ENCODE measurements around the gene RAB37. TPM values are rescaled to one million over a fixed set of nuclear protein-coding genes. Genes with fewer than 3 reads are reported as not detected.

Gene RAB37
- total and polyA plus RNA-seq, 2 donors (not counting 1 experiment from before 2014, with no cell fraction given), result 67.6 to 76.8 TPM

DNA sequence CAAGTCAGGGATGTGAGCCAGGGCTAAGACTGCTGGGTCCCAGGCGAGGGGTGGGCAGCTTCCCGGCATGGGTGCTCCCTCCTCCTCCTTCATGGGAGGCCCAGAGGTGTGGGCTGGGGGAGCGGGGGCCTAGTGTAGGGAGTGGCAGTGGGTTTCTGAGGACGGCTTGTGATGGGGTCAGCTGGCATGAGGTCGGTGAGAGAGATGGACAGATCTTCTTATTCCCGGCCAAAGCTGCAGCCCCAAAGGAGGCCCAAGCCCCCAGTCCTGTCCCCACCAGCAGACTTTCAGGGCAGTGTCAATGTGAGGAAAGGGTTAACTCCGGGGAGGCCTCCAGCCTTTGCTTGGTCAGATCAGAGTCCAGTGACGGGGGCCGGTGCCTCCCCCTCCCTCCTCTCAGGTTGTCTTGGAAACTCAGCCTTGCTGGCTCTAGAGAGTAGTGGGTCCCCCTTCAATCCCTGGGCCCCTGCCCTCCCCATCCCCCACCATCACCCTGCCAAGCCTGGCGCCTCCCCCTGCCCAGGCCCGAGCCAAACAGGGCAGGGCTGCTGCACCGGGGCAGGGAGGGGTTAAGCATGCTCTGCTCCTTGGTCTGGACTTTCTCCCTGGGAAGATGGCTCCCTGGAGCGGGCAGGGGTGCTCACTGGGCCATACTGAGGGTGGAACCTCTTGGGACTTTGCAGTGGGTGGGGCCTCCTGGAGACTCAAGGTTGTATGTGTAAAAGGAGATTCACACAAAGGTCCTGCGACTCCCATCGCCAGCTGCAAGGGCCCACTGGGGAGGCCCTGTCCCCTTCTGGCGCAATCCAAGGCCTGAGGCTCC, 26.7 kb downstream of the RAB37 start:
- ChIA-PET POLR2A (interaction anchor here (1.1 kb wide), 1 partner anchor 10 kb away, joined by 3 read pairs; no protein-coding TSS in a partner anchor), CTCF (interaction anchor here (1.2 to 7.3 kb wide), 3 partner anchors 8 to 106 kb away, joined by 4 to 36 read pairs (median 6); no protein-coding TSS in a partner anchor)
- no peak overlapping the region for H3K4me3 Mint-ChIP-seq
- peaks cover 14 to 19% of the 10 kb centered on the region in 2 donors for H3K4me1 ChIP-seq (ENCODE audit: control insufficient read depth in 2 of 2, insufficient read depth in 2 of 2, low read length in 2 of 2)
- H3K27me3 ChIP-seq (replicated peaks in 1 of 4; ENCODE audit: control extremely low read depth in 1 of 4, control insufficient read depth in 3 of 4, insufficient read depth in 4 of 4, low read length in 3 of 4), result no peaks in the 10 kb centered on the region
- no peak overlapping the region for H3K9ac ChIP-seq (ENCODE audit: low read length)
- no peaks in the 10 kb centered on the region for H3K9me3 ChIP-seq (ENCODE audit: control extremely low read depth in 1 of 3, control insufficient read depth in 2 of 3, insufficient read depth in 1 of 3, low read length in 2 of 3)
- H3K27ac Mint-ChIP-seq, result no peak overlapping the region
- H3K9me3 Mint-ChIP-seq (ENCODE audit: insufficient read depth), result no peaks in the 10 kb centered on the region
- peaks cover 0 to 41% of the 10 kb centered on the region in 2 experiments for H3K36me3 ChIP-seq (replicated peaks in 1 of 2; ENCODE audit: control extremely low read depth in 1 of 2, control insufficient read depth in 1 of 2, extremely low read depth in 1 of 2, insufficient read depth in 2 of 2, low read length in 1 of 2)
- peaks cover 14% of the 10 kb centered on the region for H3K4me1 Mint-ChIP-seq
- DNase-seq, result no peak
- no peak overlapping the region for H3K27ac ChIP-seq (ENCODE audit: low read length in 2 of 2)
- TF ChIP-seq EZH2 (IDR thresholded peaks at IDR 0.05; ENCODE audit: borderline replicate concordance, insufficient read depth, low read depth, low read length, poor library complexity, severe bottlenecking), result no peak
- TF ChIP-seq, protein P1, sequence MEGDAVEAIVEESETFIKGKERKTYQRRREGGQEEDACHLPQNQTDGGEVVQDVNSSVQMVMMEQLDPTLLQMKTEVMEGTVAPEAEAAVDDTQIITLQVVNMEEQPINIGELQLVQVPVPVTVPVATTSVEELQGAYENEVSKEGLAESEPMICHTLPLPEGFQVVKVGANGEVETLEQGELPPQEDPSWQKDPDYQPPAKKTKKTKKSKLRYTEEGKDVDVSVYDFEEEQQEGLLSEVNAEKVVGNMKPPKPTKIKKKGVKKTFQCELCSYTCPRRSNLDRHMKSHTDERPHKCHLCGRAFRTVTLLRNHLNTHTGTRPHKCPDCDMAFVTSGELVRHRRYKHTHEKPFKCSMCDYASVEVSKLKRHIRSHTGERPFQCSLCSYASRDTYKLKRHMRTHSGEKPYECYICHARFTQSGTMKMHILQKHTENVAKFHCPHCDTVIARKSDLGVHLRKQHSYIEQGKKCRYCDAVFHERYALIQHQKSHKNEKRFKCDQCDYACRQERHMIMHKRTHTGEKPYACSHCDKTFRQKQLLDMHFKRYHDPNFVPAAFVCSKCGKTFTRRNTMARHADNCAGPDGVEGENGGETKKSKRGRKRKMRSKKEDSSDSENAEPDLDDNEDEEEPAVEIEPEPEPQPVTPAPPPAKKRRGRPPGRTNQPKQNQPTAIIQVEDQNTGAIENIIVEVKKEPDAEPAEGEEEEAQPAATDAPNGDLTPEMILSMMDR (IDR thresholded peaks at IDR 0.05), result no peak
- no peak for ATAC-seq (ENCODE audit: low read depth)
- intact Hi-C loops (cut with micrococcal nuclease), result no loop called here
- WGBS (ENCODE audit: insufficient coverage), result 98% methylated on average over 8 of the region's 16 CpGs
- no peak overlapping the region for H3K4me3 ChIP-seq (ENCODE audit: control extremely low read depth in 1 of 5, extremely low read depth in 1 of 5, insufficient read depth in 1 of 5, low read depth in 2 of 5, low read length in 4 of 5)
- H4K20me1 ChIP-seq (ENCODE audit: control insufficient read depth, insufficient read depth, low read length, poor library complexity, severe bottlenecking), result peaks cover 62% of the 10 kb centered on the region
- H3K27me3 Mint-ChIP-seq, result no peaks in the 10 kb centered on the region
- no peak overlapping the region for H2AFZ ChIP-seq (ENCODE audit: insufficient read depth, low read depth, low read length, poor library complexity, severe bottlenecking)
- no peak overlapping the region for H3K4me2 ChIP-seq (replicated peaks; ENCODE audit: low read depth, low read length, poor library complexity, severe bottlenecking)
- peaks cover 31% of the 10 kb centered on the region for H3K79me2 ChIP-seq (ENCODE audit: control insufficient read depth, insufficient read depth, low read length)

DNA sequence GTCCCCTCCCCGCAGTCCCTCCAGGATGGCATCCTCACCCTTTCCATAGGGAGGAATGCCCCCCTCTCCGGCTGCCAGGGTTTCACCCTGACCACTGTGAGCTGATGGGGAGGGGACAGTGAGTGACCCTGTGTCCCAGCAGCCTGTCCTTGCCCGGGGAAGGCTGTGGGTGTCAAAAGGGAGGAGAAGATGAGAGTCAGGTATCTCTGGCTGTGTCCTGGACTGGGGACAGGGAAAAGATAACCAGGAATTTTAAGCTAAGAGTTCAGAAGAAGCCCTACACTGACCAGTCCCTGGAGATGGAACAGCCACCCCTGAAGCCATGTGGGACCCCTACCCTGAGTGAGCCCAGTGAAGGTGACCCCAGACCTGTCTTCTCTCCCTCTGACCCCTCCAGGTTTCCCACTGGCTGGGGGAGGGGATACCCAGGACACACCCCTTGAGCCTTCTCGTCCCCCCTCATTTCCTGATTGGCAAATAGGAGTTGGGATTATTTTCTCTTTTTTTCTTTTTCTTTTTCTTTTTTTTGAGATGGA, 27.8 kb downstream of the RAB37 start:
- H3K4me1 ChIP-seq (ENCODE audit: control insufficient read depth in 2 of 2, insufficient read depth in 2 of 2, low read length in 2 of 2), result peaks cover 4 to 9% of the 10 kb centered on the region in 2 donors
- H3K4me2 ChIP-seq (replicated peaks; ENCODE audit: low read depth, low read length, poor library complexity, severe bottlenecking), result no peak overlapping the region
- peaks cover 21% of the 10 kb centered on the region for H3K79me2 ChIP-seq (ENCODE audit: control insufficient read depth, insufficient read depth, low read length)
- no peak for DNase-seq
- H3K27ac Mint-ChIP-seq, result no peak overlapping the region
- H3K4me1 Mint-ChIP-seq, result peaks cover 4% of the 10 kb centered on the region
- H3K9me3 Mint-ChIP-seq (ENCODE audit: insufficient read depth), result no peaks in the 10 kb centered on the region
- H3K36me3 ChIP-seq (replicated peaks in 1 of 2; ENCODE audit: control extremely low read depth in 1 of 2, control insufficient read depth in 1 of 2, extremely low read depth in 1 of 2, insufficient read depth in 2 of 2, low read length in 1 of 2), result peaks cover 0 to 50% of the 10 kb centered on the region in 2 experiments
- H3K27ac ChIP-seq (ENCODE audit: low read length in 2 of 2), result no peak overlapping the region
- no peak overlapping the region for H3K4me3 ChIP-seq (ENCODE audit: control extremely low read depth in 1 of 5, extremely low read depth in 1 of 5, insufficient read depth in 1 of 5, low read depth in 2 of 5, low read length in 4 of 5)
- TF ChIP-seq, protein P1 (IDR thresholded peaks at IDR 0.05), result no peak
- TF ChIP-seq EZH2 (IDR thresholded peaks at IDR 0.05; ENCODE audit: borderline replicate concordance, insufficient read depth, low read depth, low read length, poor library complexity, severe bottlenecking), result no peak
- intact Hi-C loops (cut with micrococcal nuclease), result no loop called here
- ChIA-PET POLR2A (interaction anchor here (1.1 kb wide), 1 partner anchor 9 kb away, joined by 3 read pairs; no protein-coding TSS in a partner anchor), CTCF (interaction anchor here (0.6 to 0.7 kb wide), 2 partner anchors 19 to 108 kb away, joined by 3 read pairs; no protein-coding TSS in a partner anchor)
- ATAC-seq (ENCODE audit: low read depth), result no peak
- H3K9me3 ChIP-seq (ENCODE audit: control extremely low read depth in 1 of 3, control insufficient read depth in 2 of 3, insufficient read depth in 1 of 3, low read length in 2 of 3), result no peaks in the 10 kb centered on the region
- H3K9ac ChIP-seq (ENCODE audit: low read length), result no peak overlapping the region
- no peaks in the 10 kb centered on the region for H3K27me3 Mint-ChIP-seq
- peaks cover 53% of the 10 kb centered on the region for H4K20me1 ChIP-seq (ENCODE audit: control insufficient read depth, insufficient read depth, low read length, poor library complexity, severe bottlenecking)
- H3K4me3 Mint-ChIP-seq, result no peak overlapping the region
- no peaks in the 10 kb centered on the region for H3K27me3 ChIP-seq (replicated peaks in 1 of 4; ENCODE audit: control extremely low read depth in 1 of 4, control insufficient read depth in 3 of 4, insufficient read depth in 4 of 4, low read length in 3 of 4)
- WGBS (ENCODE audit: insufficient coverage), result 92% methylated on average over 2 of the region's 4 CpGs
- H2AFZ ChIP-seq (ENCODE audit: insufficient read depth, low read depth, low read length, poor library complexity, severe bottlenecking), result no peak overlapping the region
